NB4 (cell line): ENCODE measurements around the gene ZNF577.

ENCODE experiments used
- DNase-seq: peaks from one replicate; pipeline ENCODE4 v3.0.0; 2010; ENCODE audit warnings: low read depth
- H3K4me3 ChIP-seq: one replicate; pipeline ENCODE4 v1.5.1; 2011; ENCODE audit warnings: mild to moderate bottlenecking, low read depth, low read length, moderate library complexity
- CTCF ChIP-seq: IDR thresholded peaks from one replicate; pipeline ENCODE4 v1.5.1; 2012; ENCODE audit warnings: low read depth, low read length
- MAX ChIP-seq: IDR thresholded peaks from 2 replicates; pipeline ENCODE4 v1.6.1; 2011; ENCODE audit warnings: low read depth, low read length
- MYC ChIP-seq: IDR thresholded peaks from 2 replicates; pipeline ENCODE4 v1.6.1; 2011; ENCODE audit warnings: low read depth, low read length
- POLR2A ChIP-seq: IDR thresholded peaks from 2 replicates; pipeline ENCODE4 v1.6.1; 2011; ENCODE audit warnings: mild to moderate bottlenecking; ENCODE audit not compliant: insufficient read length; ENCODE audit errors: extremely low read depth

The ZNF577 gene

GRCh38 chr19:51884713-51885112, 3.0 kb downstream of the ZNF577 start:
- DNase-seq: no peak
- TF ChIP-seq CTCF (no peak), POLR2A (no peak), MYC (no peak), MAX (no peak)
- H3K4me3 ChIP-seq: no peak overlapping the region

- DNase-seq: no peak
- no peak for TF ChIP-seq MYC
- no peak for TF ChIP-seq CTCF
- no peak for TF ChIP-seq POLR2A
- TF ChIP-seq MAX: no peak
- no peak overlapping the region for H3K4me3 ChIP-seq
Observed at GRCh38 chr19:51882518-51882917, 5.2 kb downstream of the ZNF577 start.

- no peak for DNase-seq
- no peak overlapping the region for H3K4me3 ChIP-seq
- no peak for TF ChIP-seq CTCF
- TF ChIP-seq MAX: no peak
- no peak for TF ChIP-seq MYC
- TF ChIP-seq POLR2A: no peak
Observed at GRCh38 chr19:51873097-51873496, 14.7 kb downstream of the ZNF577 start.

- TF ChIP-seq CTCF (no peak), POLR2A (no peak)
- H3K4me3 ChIP-seq: no peak overlapping the region
- DNase-seq: no peak
Observed at GRCh38 chr19:51861870-51862622, 25.7 kb downstream of the ZNF577 start.

- H3K4me3 ChIP-seq: no peak overlapping the region
- no peak for DNase-seq
- TF ChIP-seq MYC: no peak
- no peak for TF ChIP-seq CTCF
- TF ChIP-seq MAX: no peak
- no peak for TF ChIP-seq POLR2A
Observed at GRCh38 chr19:51837145-51837544, 50.6 kb downstream of the ZNF577 start.
